ENCODE measurements around the gene MAPK8IP1.

The MAPK8IP1 gene

DNA sequence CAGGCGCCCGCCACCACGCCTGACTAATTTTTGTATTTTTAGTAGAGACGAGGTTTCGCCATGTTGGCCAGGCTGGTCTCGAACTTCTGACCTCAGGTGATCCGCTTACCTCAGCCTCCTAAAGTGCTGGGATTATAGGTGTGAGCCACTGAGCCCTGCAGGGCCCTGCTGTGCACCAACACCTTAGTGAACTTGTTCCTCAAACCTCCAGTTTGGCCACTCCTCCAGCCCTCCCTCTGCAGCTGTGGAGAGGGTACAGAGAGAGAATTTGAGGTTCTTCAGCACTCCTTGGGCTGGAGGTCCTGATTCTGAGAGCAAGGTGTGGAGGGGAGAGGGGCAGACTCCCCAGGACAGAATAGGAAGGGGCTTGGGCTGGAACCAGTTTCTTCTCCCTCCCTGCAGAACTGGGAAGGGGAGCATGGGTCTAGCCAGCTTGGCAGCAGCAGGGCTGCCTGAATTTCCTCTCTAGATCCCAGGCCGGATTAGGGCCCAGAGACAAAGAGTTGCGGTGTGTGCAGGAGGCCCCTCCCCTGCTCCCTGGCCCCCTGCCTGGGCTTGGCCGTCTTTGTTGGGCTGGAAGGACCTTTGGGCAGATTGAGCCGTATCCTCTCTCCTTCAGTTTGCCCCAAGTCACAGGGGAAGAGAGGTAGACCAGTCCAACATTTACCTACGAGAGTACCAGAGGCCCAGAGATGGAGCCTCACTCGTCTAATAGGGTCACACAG, 34.5 kb downstream of the MAPK8IP1 start:
- TF ChIP-seq, protein P1, sequence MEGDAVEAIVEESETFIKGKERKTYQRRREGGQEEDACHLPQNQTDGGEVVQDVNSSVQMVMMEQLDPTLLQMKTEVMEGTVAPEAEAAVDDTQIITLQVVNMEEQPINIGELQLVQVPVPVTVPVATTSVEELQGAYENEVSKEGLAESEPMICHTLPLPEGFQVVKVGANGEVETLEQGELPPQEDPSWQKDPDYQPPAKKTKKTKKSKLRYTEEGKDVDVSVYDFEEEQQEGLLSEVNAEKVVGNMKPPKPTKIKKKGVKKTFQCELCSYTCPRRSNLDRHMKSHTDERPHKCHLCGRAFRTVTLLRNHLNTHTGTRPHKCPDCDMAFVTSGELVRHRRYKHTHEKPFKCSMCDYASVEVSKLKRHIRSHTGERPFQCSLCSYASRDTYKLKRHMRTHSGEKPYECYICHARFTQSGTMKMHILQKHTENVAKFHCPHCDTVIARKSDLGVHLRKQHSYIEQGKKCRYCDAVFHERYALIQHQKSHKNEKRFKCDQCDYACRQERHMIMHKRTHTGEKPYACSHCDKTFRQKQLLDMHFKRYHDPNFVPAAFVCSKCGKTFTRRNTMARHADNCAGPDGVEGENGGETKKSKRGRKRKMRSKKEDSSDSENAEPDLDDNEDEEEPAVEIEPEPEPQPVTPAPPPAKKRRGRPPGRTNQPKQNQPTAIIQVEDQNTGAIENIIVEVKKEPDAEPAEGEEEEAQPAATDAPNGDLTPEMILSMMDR (IDR thresholded peaks at IDR 0.05), result no peak

DNA sequence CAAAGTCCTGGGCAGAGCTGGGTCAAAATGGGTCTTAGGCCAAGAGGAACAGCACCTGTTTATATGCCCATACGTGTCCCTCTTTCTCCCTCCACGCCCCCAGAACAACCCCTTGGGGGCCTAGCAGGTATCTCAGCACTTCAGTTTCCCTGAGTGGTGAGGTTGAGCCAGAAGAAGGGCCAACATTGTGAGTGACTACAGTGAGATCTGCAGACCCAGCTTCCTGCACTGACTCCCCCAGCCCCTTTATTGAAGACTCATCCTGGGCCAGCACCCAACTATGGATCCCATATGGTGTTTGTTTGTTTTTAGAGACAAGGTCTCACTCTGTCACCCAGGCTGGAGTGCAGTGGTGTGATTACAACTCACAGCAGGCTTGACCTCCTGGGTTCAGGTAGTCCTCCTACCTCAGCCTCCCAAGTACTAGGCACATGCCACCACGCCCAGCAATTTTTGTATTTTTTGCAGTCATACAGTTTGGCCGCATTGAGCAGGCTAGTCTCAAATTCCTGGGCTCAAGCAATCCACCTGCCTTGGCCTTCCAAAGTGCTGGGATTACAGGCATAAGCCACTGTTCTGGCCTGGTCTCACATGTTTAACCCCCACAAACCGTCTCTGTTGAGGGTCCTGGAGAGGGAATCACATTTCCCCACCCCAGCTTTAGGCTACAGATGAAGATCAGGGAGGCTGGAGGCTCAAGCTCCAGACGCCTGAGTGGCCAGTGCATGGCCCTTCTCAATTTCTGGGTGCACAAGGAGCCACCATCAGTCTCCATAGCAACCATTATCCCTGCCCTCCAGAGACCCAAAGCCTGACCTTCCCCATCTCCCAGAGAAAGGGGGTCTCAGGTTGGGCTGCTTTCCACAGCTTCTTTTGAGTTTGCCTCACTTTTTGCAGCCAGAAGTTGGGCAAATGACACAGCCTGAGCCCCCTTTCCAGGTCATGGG, 35.4 kb downstream of the MAPK8IP1 start:
- TF ChIP-seq, protein P1 (IDR thresholded peaks at IDR 0.05), result no peak

DNA sequence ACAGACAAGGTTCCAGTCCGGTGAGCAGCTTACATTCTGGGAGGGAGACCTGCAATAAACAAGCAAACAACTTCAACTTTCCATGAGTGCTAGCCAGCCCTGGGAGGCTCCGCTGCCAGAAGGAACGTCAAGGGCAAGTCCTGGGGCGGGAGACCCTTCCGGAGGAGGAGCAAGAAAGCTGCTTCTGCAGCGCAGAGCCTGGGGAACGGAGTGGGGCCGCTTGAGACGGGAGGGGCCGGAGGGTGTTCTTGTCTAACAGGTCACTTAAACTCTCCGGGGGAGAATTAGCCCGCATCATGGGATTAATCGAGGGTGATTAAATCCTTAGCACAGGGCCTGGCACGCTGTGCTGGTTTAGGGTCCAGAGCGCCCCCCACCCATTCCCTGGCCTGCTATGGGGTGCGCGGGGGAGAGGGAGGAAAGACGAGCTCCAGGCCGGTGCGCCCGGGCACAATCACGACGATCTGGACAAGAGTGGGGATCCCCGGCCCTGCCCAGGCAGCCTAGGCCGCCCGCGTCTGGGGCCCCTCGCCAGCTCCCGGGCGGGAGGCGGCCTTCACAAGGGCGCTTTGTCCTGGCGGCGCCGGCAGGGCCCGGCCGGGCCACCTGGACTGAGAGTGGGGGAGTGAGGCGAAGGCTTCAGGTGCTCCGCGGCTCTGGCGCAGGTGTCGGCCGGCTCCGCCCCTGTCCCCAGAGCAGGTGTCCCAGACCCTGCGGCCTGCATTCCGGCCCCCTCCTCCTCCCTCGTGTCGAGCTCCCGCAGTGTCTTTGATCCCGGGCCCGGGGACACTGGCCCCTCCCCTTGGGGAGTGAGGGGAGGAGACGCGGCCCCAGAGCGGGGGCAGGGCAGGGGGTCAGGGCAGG, 36.3 kb downstream of the MAPK8IP1 start:
- TF ChIP-seq, protein P1 (IDR thresholded peaks at IDR 0.05), result no peak

DNA sequence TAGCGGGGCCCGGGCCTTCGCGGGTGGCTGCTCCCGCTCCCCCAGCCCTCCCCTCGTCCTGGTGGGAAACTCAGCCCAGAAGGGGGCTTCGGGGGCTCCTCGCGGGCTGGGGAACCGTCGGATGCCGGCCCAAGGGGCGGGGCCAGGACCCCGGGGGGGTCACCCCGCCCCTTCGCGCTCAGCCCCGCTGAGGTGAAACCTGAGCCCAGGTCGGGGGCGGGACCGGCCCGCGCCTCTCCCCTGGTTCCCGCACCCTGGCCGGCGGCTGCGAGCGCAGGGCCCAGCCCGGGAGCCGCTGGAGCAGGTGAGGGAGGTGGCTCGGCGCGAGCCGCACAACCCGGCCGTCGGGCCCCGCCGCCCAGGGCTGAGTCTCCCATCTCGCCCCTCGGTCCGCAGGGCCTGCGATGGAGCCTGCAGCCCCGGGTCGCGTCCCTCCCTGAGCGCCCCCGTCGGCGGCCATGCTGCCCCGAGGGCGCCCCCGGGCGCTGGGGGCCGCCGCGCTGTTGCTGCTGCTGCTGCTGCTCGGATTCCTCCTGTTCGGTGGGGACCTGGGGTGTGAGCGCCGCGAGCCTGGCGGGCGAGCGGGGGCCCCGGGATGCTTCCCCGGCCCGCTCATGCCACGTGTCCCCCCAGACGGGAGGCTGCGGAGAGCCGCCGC, 37.1 kb downstream of the MAPK8IP1 start, which contains the start of gene LARGE2:
Gene LARGE2, plus strand, starts transcription at position 232 of the 658 bp plus-strand sequence. Its CDS starts 227 bp downstream, at position 459.
- TF ChIP-seq, protein P1 (IDR thresholded peaks at IDR 0.05), result no peak

DNA sequence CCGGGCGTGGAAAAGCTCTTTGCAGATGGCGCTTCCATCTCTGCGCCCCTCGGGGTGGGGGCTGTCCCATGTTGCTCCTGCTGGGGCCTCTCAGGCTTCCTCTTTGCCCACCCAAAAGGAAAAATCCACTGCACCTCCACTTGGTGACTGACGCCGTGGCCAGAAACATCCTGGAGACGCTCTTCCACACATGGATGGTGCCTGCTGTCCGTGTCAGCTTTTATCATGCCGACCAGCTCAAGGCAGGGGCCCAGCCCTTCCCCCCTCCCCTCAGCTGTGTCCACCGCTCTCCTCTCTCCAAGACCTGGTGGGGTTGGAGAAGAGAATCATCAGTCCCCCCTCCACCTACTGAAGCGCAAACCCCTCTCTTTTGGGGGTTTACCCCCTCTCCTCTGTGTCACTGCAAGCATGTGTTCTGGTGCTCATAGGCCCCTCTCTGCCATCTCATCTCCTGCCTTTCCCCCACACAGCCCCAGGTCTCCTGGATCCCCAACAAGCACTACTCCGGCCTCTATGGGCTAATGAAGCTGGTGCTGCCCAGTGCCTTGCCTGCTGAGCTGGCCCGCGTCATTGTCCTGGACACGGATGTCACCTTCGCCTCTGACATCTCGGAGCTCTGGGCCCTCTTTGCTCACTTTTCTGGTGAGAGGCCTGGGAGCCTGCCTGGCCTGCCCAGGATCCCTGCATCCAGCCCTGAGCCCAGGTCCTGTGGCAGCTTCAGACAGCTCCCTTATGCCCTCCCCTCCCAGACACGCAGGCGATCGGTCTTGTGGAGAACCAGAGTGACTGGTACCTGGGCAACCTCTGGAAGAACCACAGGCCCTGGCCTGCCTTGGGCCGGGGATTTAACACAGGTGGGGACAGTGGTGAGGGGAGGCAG, 38.8 kb downstream of the MAPK8IP1 start:
- TF ChIP-seq, protein P1 (IDR thresholded peaks at IDR 0.05), result no peak

DNA sequence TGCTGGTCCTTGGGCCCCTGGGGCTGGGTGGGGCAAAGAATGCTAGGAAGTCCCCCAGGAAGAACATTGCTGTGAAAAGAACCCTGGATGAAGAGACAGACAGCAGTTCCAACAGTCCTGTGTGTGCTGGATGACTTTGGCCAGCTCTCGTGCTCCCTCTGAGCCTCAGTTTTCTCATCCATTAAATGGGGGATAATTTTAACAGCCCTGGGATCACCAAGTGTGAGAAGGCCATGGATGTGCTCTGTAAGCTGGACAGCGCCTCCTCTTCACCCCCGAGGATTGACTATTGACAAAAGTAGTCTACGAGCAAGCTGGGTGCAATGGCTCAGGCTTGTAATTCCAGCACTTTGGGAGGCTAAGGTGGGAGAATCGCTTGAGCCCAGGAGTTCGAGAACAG, 39.5 kb downstream of the MAPK8IP1 start:
- TF ChIP-seq, protein P1 (IDR thresholded peaks at IDR 0.05), result no peak

Data from LNCAP (cell line).